Suprapubic skin (tissue), 4 donors: Measurements from ENCODE around the gene TAS2R40.

Experiments used
- EP300 ChIP-seq: sonication (generic); formaldehyde crosslinking; IDR thresholded peaks from one replicate; pipeline ENCODE4 v1.6.1; 2017; ENCODE audit warnings: antibody characterized with exemption
- POLR2AphosphoS5 ChIP-seq, 3 donors: sonication (generic); formaldehyde crosslinking; IDR thresholded peaks; one replicate each; pipeline ENCODE4 v1.6.1; 2017; ENCODE audit warnings: antibody characterized with exemption in 3 of 3
- TF ChIP-seq, protein P1 (sequence below), 2 donors: fragments of 200-600 bp in 1 of 2; fragments of 450-650 bp in 1 of 2; sonication (generic) in 1 of 2; IDR thresholded peaks; one replicate each; pipeline ENCODE4 v1.5.1; 2016 to 2019; ENCODE audit warnings: antibody characterized with exemption in 2 of 2, mild to moderate bottlenecking in 1 of 2, moderate library complexity in 1 of 2

DNA sequence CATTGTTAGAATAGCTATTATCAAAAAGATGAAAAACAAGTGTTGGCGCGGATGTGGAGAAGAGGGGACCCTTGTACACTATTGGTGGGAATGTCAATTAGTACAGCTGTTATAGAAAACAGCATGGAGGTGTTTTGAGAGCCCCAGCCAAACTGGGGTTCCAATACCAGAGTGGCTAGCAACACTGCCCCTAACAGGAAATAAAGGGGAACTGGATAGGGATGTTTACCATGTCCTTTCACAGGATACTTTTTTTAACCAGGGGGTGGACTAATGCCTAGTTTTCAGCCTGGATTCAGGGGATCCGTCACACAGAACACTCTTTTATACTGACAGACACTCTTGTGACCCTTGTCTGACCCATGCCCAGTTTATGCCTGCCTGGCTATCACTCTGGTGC, 34.5 kb downstream of the TAS2R40 start:
- TF ChIP-seq POLR2AphosphoS5 (IDR thresholded peaks at IDR 0.05) (no peak), EP300 (no peak)
- TF ChIP-seq, protein P1, sequence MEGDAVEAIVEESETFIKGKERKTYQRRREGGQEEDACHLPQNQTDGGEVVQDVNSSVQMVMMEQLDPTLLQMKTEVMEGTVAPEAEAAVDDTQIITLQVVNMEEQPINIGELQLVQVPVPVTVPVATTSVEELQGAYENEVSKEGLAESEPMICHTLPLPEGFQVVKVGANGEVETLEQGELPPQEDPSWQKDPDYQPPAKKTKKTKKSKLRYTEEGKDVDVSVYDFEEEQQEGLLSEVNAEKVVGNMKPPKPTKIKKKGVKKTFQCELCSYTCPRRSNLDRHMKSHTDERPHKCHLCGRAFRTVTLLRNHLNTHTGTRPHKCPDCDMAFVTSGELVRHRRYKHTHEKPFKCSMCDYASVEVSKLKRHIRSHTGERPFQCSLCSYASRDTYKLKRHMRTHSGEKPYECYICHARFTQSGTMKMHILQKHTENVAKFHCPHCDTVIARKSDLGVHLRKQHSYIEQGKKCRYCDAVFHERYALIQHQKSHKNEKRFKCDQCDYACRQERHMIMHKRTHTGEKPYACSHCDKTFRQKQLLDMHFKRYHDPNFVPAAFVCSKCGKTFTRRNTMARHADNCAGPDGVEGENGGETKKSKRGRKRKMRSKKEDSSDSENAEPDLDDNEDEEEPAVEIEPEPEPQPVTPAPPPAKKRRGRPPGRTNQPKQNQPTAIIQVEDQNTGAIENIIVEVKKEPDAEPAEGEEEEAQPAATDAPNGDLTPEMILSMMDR (IDR thresholded peaks at IDR 0.05): no peak
